K562 (cell line): Measurements from ENCODE around the gene TMEM120A. TPM values are rescaled to one million over a fixed set of nuclear protein-coding genes. Genes with fewer than 3 reads are reported as not detected.
A peak's percentile ranks its signal among the peaks of the same experiment; 100 is the strongest.

Experiments
- HNRNPUL1 ChIP-seq: fragments of 200-400 bp; formaldehyde crosslinking; IDR thresholded peaks from 2 replicates; pipeline ENCODE4 v1.6.1; 2017; ENCODE audit warnings: low read length
- JUN ChIP-seq, 2 experiments: sonication (generic) in 1 of 2; formaldehyde crosslinking in 1 of 2; IDR thresholded peaks; 2 replicates each; pipeline versions ENCODE4 v1.6.1 to v1.8.0; 2012 to 2022; ENCODE audit warnings: borderline replicate concordance in 2 of 2, mild to moderate bottlenecking in 2 of 2, improper control_type of control experiment in 1 of 2, low read depth in 1 of 2, low read length in 1 of 2, missing genetic modification reagents in 1 of 2
- KAT7 ChIP-seq: sonication (generic); formaldehyde crosslinking; IDR thresholded peaks from 2 replicates; pipeline ENCODE4 v1.8.0; 2022; ENCODE audit warnings: missing genetic modification reagents, mild to moderate bottlenecking, borderline replicate concordance
- MEIS2 ChIP-seq: fragments of 450-650 bp; IDR thresholded peaks from 2 replicates; pipeline ENCODE4 v1.6.1; 2014; ENCODE audit warnings: mild to moderate bottlenecking; ENCODE audit not compliant: partially characterized antibody
- POLR2AphosphoS5 ChIP-seq: IDR thresholded peaks from 2 replicates; pipeline ENCODE4 v1.6.1; 2011; ENCODE audit warnings: mild to moderate bottlenecking, low read depth, low read length, moderate library complexity; ENCODE audit not compliant: control insufficient read depth, insufficient read depth
- RBFOX2 ChIP-seq: fragments of 200-400 bp; formaldehyde crosslinking; IDR thresholded peaks from 2 replicates; pipeline ENCODE4 v1.6.1; 2017; ENCODE audit warnings: low read depth, mild to moderate bottlenecking, low read length, moderate library complexity
- SAFB2 ChIP-seq: fragments of 200-400 bp; formaldehyde crosslinking; IDR thresholded peaks from 2 replicates; pipeline ENCODE4 v1.6.1; 2018; ENCODE audit warnings: borderline replicate concordance, low read length, low read depth, moderate library complexity; ENCODE audit not compliant: severe bottlenecking
- SAP30 ChIP-seq: fragments of 200-600 bp; sonication (generic); IDR thresholded peaks from 2 replicates; pipeline ENCODE4 v1.6.1; 2012; ENCODE audit warnings: borderline replicate concordance, low read depth, mild to moderate bottlenecking, moderate library complexity, low read length, control low read depth, inconsistent platforms; ENCODE audit not compliant: insufficient read depth, poor library complexity, severe bottlenecking
- ZNF212 ChIP-seq: fragments of 450-650 bp; formaldehyde crosslinking; IDR thresholded peaks from 2 replicates; pipeline ENCODE4 v1.4.0; 2020; ENCODE audit warnings: mild to moderate bottlenecking
- ZNF217 ChIP-seq: sonication (generic); formaldehyde crosslinking; IDR thresholded peaks from 2 replicates; pipeline ENCODE4 v1.8.0; 2022; ENCODE audit warnings: mild to moderate bottlenecking, missing genetic modification reagents
- ZNF583 ChIP-seq: fragments of 250-450 bp; sonication (Bioruptor Pico); IDR thresholded peaks from 2 replicates; pipeline ENCODE4 v1.4.0; 2020
- ZNF584 ChIP-seq: fragments of 200-800 bp; sonication (Bioruptor generic); IDR thresholded peaks from 2 replicates; pipeline ENCODE4 v1.6.1; 2016; ENCODE audit warnings: low read depth, mild to moderate bottlenecking, missing genetic modification characterization, missing compliant biosample characterization
- polyA plus RNA-seq, 8 experiments: library from polyadenylated mRNA; depleted of rRNA in 4 of 8; stranded (reverse) in 5 of 8; unstranded in 3 of 8; fragments of >200 nt; fragmentation: Nextera tagmentation in 2 of 8; fragmentation: Illumina TruSeq in 1 of 8; extraction: Ambion mirVana in 2 of 8; extraction: Trizol in 1 of 8; gene quantifications; 2 replicates each; pipeline versions ENCODE4 v1.2.1 to v1.2.3, GENCODE V29; 2011 to 2014; ENCODE audit warnings: inconsistent platforms in 1 of 8, missing spikeins in 1 of 8
- total RNA-seq, 7 experiments: library from RNA; depleted of rRNA in 6 of 7; stranded (reverse); fragments of >200 nt in 6 of 7; fragmentation: Illumina TruSeq in 2 of 7; extraction: Trizol in 2 of 7; gene quantifications; 2 replicates each; pipeline versions ENCODE4 v1.2.1 to v1.2.3, GENCODE V29; 2011 to 2021; ENCODE audit warnings: low replicate concordance in 1 of 7
- TF ChIP-seq, protein P1 (sequence below), 2 experiments: fragments of 450-650 bp; IDR thresholded peaks; 2 replicates each; pipeline ENCODE4 v1.6.1; 2018; ENCODE audit warnings: mild to moderate bottlenecking in 2 of 2, low read depth in 1 of 2; ENCODE audit not compliant: partially characterized antibody in 2 of 2

TMEM120A gene
- total and polyA plus RNA-seq, 9 of the 15 experiments (the other 6 are each of a cell fraction or from before 2014, with no cell fraction given), result 2.3 to 90.2 (median 22.9) TPM

DNA sequence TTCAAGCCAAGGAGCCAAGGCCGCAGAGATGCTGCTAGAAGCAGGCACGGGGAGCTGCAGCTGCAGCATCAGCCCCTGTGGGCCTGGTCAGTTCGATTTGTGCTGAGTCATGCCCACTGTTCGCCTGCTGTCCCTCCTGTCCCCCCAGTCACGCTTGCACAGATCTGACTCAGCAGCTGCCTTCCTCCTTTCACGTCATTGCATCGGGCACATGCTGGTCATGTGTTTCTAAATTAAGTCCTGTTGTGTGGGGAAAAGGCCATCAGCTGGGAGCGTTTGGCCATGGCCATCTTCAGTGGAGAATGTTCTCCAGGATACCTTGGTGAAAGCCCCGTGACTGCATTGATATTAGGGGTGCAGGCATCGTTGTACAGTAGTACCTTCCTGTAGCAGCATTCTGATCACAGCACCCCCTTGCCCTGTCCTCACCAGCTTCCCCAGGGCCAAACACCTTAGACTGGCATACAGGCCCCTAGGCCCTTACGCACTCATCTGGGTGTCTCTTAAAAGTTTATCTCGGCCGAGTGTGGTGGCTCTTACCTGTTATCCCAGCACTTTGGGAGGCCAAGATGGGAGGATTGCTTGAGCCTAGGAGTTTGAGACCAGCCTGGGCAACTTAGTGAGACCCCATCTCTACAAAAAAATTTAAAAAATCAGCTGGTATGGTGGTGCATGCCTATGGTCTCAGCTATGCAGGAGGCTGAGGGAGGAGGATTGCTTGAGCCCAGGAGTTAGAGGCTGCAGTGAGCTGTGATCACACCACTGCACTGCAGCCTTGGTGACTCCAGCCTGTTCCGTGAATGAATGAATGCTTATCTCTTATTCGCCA lies 56.2 kb downstream of the TMEM120A start (continued):
- TF ChIP-seq, protein P1, sequence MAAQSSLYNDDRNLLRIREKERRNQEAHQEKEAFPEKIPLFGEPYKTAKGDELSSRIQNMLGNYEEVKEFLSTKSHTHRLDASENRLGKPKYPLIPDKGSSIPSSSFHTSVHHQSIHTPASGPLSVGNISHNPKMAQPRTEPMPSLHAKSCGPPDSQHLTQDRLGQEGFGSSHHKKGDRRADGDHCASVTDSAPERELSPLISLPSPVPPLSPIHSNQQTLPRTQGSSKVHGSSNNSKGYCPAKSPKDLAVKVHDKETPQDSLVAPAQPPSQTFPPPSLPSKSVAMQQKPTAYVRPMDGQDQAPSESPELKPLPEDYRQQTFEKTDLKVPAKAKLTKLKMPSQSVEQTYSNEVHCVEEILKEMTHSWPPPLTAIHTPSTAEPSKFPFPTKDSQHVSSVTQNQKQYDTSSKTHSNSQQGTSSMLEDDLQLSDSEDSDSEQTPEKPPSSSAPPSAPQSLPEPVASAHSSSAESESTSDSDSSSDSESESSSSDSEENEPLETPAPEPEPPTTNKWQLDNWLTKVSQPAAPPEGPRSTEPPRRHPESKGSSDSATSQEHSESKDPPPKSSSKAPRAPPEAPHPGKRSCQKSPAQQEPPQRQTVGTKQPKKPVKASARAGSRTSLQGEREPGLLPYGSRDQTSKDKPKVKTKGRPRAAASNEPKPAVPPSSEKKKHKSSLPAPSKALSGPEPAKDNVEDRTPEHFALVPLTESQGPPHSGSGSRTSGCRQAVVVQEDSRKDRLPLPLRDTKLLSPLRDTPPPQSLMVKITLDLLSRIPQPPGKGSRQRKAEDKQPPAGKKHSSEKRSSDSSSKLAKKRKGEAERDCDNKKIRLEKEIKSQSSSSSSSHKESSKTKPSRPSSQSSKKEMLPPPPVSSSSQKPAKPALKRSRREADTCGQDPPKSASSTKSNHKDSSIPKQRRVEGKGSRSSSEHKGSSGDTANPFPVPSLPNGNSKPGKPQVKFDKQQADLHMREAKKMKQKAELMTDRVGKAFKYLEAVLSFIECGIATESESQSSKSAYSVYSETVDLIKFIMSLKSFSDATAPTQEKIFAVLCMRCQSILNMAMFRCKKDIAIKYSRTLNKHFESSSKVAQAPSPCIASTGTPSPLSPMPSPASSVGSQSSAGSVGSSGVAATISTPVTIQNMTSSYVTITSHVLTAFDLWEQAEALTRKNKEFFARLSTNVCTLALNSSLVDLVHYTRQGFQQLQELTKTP (IDR thresholded peaks at IDR 0.05; ENCODE audit: low read depth in 1 of 2, partially characterized antibody in 2 of 2), result peak; percentile 21 to 95
- TF ChIP-seq RBFOX2 (peak; percentile 57), SAFB2 (no peak), ZNF583 (peak; percentile 88), KAT7 (no peak), ZNF584 (CRISPR knock-in tag) (peak; percentile 96), JUN (IDR thresholded peaks at IDR 0.05; ENCODE audit: borderline replicate concordance, low read depth, low read length) (peak; percentile 93), JUN (CRISPR knock-in tag; IDR thresholded peaks at IDR 0.05; ENCODE audit: borderline replicate concordance) (peak; percentile 80), POLR2AphosphoS5 (no peak), ZNF212 (CRISPR knock-in tag) (no peak), HNRNPUL1 (no peak), SAP30 (no peak), MEIS2 (peak; percentile 46), ZNF217 (CRISPR knock-in tag) (no peak)
